Heart left ventricle (tissue), 13 donors: ENCODE data around the gene WDR70.

Source experiments
- POLR2A ChIP-seq, 2 donors: fragments of 450-650 bp; IDR thresholded peaks; one replicate each; pipeline ENCODE4 v1.6.1; 2017; ENCODE audit warnings: antibody characterized with exemption in 2 of 2, mild to moderate bottlenecking in 2 of 2, moderate library complexity in 2 of 2
- TF ChIP-seq, protein P1 (sequence below), 12 donors: fragments of 200-600 bp; sonication (generic) in 4 of 12; IDR thresholded peaks; one replicate each; pipeline versions ENCODE4 v1.5.0 to v1.8.0; 2018 to 2022; ENCODE audit warnings: antibody characterized with exemption in 12 of 12, mild to moderate bottlenecking in 5 of 12
- donor health status: ischemic (EF 13 %, LVEDD 7.1; RV severe dilation, severe dysfunction).
- donor health status: DM: no; HTN: yes; CAD: no.
- donor health status: DM: no; HTN: no; CAD: no.
- donor health status: ischemic (EF 25% LVEDD 6.9; RV normal size, moderate dysfunction).
- donor health status: ischemic (EF 25% LVEDD 5.7; RV mildly dilated, moderate dysfunction).
- donor health status: ischemic (EF 35%, LVEDD 5.7; RV mildly dilated, moderate dysfunction).
- donor health status: nonischemic (EF 11% LVEDD 7.7; RV severe dilation, severe dysfunction).
- donor health status: DM: yes; HTN: yes; CAD: no.
- donor health status: PGD.
- donor health status: ischemic (EF 29% LVEDD 5.4; RV normal size, mild dysfunction).
- donor health status: nonischemic (EF 23%, LVEDD 6.1; RV moderate dilation, normal function).

DNA sequence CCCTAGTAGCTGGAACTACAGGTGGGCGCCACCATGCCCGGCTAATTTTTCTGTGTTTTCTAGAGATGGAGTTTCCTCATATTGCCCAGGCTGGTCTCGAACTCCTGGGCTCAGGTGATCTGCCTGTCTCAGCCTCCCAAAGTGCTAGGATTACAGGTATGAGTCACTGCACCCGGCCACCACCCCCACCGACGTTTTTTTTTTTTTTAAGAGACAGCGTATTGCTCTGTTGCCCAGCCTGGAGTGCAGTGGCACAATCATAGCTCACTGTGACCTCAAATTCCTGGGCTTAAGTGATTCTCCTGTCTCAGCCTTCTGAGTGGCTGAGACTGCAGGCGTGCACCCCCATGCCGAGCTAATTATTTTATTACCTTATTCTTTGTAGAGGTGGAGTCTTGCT lies 38.2 kb downstream of the WDR70 start:
- TF ChIP-seq, protein P1, sequence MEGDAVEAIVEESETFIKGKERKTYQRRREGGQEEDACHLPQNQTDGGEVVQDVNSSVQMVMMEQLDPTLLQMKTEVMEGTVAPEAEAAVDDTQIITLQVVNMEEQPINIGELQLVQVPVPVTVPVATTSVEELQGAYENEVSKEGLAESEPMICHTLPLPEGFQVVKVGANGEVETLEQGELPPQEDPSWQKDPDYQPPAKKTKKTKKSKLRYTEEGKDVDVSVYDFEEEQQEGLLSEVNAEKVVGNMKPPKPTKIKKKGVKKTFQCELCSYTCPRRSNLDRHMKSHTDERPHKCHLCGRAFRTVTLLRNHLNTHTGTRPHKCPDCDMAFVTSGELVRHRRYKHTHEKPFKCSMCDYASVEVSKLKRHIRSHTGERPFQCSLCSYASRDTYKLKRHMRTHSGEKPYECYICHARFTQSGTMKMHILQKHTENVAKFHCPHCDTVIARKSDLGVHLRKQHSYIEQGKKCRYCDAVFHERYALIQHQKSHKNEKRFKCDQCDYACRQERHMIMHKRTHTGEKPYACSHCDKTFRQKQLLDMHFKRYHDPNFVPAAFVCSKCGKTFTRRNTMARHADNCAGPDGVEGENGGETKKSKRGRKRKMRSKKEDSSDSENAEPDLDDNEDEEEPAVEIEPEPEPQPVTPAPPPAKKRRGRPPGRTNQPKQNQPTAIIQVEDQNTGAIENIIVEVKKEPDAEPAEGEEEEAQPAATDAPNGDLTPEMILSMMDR (IDR thresholded peaks at IDR 0.05), result no peak
- TF ChIP-seq POLR2A (IDR thresholded peaks at IDR 0.05), result no peak
